Epidermal melanocyte (primary cell): ENCODE results near the gene UROC1.

Source experiments
- DNase-seq: peaks from one replicate; pipeline ENCODE4 v3.0.0; 2011; ENCODE audit warnings: low spot score; ENCODE audit not compliant: insufficient read length

UROC1 gene

GRCh38 chr3:126480861-126481260 is 36.7 kb downstream of the UROC1 start:
- no peak for DNase-seq

- no peak for DNase-seq
These were observed 37.4 kb downstream of the UROC1 start for GRCh38 chr3:126480206-126480605.

DNA sequence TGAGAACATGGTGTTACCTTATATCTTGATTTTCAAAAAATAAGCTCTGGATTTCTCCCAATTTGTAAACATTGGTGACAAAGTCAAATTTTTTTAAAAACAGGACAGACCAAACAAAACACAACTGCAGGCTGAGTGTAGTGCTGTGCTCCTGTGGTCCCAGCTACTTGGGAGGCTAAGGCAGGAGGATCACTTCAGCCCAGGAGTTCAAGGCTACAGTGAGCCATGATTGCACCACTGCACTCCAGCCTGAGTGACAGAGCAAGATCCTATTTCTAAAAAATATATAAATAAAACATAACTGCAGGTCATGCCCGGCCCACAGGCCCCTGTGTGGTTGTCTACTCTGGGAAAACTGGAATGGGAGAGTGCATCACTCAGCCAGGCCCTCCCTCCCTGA is 37.9 kb downstream of the UROC1 start:
- DNase-seq, result no peak

GRCh38 chr3:126478581-126479310 is 38.8 kb downstream of the UROC1 start:
- no peak for DNase-seq

DNA sequence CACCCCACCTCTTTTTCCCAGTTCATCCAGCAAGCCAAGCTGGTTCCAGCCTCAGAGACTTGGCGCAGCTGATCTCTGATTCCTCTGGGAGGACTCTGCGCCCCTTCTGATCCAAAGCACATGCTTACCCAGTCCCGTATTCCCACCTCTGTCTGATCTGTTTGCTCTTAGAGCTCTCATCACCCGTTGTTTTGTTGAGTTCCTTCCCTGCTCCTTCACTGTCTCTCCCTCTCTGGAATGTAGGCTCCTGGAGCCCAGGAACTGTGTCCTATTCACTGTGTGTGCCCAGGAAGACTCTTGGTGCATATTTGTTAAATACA is 40.6 kb downstream of the UROC1 start:
- DNase-seq, result no peak

- DNase-seq, result no peak
These were observed 41.2 kb downstream of the UROC1 start for GRCh38 chr3:126476166-126477060.

DNA sequence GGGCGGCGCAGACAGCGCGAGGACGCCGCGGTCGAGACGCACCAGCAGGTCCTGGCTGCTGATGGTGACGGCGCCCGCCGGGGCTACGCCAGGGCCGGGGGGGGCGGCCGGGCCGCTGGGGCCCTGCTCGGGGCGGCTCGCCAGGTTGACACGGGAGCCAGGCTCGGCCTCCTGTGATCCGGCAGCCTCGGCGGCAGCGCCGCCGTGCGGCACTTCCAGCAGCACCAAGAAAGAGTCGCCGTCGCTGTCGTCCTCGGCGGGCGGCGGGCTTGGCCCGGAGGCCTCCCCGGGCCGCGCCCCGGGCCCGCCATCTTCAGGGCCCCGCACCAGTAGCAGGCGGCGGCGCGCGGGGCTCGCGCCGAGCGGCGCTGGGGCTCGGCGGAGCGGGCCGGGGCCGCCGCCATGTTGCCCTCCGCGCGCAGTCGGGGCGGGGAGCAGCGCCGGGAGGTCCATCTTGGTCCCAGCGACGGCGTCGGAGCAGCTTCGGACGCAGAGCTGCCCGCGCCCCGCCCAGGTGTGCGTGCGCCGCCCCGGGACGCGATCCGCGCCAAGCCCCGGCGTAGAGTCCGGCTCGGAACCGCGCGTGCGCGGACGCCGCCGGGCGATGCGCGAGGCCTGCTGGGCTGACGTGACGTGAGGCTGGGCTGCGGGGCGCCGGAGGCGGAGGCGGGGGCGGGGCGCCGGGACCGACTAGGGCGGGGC is 42.0 kb downstream of the UROC1 start, which contains the start of gene ZXDC:
Gene ZXDC, minus strand, starts transcription at position 479 of the 702 bp plus-strand sequence. Its CDS starts 26 bp downstream, at position 453.
- peak; percentile 99 for DNase-seq

- no peak for DNase-seq
These were observed 42.8 kb downstream of the UROC1 start for GRCh38 chr3:126474498-126475412.

DNA sequence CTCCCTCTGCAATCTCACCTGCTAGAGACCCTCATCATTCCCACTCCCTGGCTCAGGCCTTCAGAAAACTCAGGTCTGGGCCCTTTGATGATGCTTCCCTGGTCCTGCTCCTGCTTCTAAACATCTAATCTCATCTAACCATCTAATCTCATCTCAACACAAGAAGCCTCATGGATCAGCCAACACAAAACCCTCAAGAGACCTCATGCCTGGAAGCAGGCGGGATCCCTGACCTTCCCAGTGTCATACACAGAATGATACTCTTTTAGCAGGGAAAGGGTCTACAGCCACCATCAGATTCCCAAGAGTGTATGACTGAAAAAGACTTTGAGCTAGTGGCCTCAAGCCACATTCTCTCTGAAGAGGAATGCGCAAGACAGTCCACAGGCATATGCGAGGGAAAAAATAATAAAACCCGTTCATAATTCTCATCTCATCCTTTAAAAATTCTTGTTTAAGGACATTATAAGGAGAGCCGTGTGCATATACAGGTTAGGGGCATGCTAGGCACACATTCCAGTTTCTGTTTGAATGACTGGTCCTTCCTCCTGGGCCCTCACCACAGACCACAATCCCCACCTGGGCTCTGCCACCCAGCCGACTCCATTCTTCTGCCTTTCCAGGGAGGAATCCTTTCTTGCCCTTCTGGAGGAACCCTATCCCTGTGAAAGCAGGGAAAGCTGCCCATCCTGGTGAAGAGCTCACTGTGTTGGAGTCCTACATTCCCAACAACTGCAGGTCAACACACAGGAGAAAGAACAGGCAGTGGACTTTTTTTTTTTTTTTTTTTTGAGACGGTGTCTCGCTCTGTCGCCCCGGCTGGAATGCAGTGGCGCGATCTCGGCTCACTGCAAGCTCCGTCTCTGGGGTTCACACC is 44.0 kb downstream of the UROC1 start:
- DNase-seq, result no peak

DNA sequence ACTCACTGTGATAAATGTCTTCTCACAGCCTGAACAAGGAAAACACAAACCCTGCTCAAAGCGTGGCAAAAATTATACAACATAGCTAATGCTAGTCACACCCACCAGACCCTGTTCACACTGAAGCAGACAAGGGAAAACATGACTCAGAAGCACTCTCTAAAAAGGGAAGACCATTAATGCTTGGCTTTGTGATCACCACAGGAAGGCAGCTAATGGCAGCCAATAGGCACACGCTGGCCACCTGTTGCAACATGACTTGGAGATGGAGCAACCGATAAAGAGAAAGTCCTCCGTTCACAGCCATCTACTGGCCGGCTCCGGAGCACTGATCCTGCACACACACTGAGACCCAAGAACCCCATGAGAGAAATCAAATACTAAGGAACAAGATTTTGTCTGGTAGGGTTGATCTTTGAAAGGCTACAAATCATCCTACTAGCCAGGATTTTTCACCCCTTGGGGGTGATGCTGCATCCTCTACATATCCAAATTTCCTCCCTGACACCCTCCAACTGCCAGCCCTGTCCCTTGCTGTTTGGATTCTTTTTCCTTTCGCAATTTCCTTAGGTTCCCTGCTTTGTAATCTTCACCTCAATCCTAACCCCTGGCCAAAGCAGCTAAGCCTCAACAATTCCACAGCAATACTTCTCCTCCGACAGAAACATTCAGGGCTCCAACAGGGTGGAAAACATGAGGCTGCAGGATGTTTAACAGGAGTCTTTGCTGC is 45.1 kb downstream of the UROC1 start:
- DNase-seq, result no peak

DNA sequence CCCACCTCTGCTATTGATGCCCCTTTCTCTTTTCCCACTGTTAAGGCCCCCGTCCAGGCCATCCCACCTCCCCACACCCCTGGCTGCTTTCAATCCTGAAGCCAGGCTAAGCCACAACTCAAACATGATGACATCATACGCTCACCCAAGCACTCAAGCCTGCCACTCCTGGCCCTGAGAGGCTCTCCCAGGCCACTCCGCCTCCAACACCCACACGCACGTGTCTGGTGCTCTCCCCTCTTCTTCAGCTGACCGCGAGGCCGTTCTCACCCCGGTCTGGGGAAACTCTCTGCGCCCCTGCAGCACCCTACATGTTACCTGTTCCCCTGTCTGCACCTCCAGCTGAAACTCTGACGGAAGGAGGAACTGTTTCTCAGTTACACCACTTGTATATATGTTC is 48.1 kb downstream of the UROC1 start:
- DNase-seq, result no peak

DNA sequence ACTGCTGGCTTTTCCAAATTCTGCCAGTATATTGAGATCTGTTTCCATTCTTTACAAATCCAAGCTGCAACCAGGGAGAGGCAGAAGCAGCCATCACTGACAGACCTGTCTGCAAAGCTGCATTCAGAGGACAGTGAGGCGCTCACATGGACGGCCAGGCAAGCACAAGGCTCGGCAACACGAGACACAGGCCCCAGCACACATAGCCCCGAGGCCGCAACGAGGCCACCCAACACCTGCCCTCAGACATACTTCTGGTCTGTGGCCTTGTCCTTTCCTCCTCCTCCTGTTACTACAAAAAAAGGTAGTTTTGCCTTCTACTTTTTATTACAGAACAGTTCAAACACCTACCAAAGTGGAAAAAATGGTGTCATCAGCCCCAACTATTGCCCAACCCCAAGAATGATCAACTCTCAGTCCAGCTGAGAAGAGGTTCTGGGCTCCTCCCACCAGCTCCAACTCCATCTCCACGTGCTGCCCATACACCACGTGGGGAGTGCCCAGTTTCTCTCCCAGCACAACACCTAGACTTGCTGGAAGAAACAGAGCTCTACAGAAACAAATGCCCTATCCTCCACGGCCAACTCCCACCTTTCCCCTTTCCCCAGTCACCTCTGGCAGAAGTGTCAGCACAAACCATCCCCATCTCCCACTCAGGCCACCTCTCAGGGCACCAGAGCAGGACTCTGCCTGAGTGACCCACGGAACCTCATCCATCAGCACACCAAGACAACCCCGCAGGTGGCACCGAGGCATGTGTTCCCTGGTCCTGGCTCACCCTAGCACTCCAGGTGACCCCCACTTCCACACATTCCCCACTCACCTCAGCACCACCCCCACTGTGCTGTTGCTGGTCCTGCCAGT is 49.3 kb downstream of the UROC1 start:
- DNase-seq, result no peak

GRCh38 chr3:126467611-126467955 is 50.0 kb downstream of the UROC1 start:
- no peak for DNase-seq

DNA sequence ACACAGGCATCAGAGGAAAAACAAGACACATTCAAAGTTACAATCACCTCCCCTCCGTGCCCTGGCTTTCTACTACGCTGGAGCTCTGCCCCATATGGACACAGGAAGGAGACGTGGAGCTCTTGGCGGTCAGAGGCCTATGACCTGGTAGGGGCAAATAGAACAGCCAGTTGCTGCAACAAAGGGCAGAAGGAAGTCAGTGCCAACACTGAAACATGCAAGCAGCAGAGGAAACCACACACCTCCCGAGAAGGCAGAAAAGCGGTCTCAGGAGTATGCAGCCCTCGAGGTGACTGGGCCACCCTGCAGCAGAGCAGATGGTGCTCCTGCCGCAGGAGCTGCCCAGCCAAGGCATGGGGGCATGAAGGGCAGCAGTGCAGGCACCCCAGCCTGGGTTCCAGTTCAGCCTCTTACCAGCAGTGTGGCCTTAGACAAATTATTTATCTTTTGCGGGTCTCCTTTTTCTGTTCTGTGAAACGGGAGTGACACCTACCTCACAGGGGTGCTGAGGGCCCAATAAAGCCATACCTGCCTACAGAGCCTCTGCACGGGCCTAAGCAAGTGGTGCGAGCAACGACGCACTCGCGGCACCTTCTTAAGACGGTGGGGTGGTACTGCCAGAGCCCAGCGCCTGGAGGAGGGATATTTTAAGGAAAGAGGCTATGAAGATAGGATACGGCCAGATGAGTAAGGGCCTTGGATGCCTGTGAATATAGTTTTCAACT is 50.5 kb downstream of the UROC1 start:
- no peak for DNase-seq

DNA sequence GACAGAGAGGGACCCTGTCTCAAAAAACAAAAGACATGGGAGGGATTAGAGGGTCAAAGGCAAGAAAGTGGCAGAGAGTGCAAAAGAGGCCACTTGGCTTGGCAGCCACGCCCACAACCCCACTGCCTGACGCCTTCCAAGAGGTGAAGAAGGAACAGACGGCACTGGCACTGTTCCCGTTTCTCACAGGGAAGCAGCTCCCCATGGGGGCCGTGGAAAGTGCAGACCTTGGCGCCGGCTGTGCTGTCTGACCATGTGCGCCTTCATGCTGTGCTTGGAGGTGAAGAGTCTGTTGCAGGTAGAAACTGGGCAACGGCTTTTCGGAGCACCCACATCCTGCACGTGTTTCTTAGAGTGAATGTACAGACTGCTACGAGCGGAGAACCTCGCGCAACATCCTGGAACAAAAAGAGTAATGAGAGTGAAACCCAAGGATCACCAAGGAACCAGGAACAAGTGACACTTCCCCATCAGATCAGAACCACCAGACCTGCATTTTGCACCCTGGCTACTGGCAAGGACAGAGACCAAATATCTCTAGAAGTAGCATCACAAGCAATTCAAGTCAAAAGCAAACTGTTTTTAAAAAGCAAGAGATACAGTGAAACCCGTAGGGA is 51.5 kb downstream of the UROC1 start:
- DNase-seq, result no peak

- DNase-seq, result no peak
These were observed 52.6 kb downstream of the UROC1 start for GRCh38 chr3:126464997-126465396.

- no peak for DNase-seq
These were observed 53.1 kb downstream of the UROC1 start for GRCh38 chr3:126464494-126464893.
